HG03196 (cell line): ENCODE measurements around the gene IFNA6.

Experiments used
- ATAC-seq: cut with Tn5 transposase; IDR thresholded peaks from one replicate; pipeline ENCODE4 v1.9.1; 2021; ENCODE audit not compliant: unreplicated experiment

IFNA6 gene

GRCh38 chr9:21331676-21332402 lies 18.8 kb downstream of the IFNA6 start:
- ATAC-seq: no peak

- peak; percentile 76 for ATAC-seq
Observed at GRCh38 chr9:21326526-21327139, 24.1 kb downstream of the IFNA6 start.

DNA sequence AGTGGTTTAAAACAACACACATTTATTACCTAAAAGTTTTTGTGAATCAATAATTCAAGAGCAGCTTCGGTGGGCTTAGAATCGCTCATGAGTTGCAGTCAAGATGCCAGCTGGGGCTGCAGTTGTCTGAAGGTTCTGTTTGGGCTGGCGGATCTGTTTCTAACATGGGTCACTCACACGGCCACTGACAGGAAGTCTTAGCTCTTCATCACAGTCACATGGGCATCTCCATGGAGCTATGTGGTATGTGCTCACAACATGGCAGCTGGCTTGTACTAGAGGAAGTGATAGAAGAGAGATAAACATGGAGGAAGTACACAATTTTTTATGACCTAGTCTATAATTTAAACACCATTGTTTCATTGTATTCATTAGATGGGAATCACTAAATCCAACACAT lies 26.6 kb downstream of the IFNA6 start:
- ATAC-seq: no peak

DNA sequence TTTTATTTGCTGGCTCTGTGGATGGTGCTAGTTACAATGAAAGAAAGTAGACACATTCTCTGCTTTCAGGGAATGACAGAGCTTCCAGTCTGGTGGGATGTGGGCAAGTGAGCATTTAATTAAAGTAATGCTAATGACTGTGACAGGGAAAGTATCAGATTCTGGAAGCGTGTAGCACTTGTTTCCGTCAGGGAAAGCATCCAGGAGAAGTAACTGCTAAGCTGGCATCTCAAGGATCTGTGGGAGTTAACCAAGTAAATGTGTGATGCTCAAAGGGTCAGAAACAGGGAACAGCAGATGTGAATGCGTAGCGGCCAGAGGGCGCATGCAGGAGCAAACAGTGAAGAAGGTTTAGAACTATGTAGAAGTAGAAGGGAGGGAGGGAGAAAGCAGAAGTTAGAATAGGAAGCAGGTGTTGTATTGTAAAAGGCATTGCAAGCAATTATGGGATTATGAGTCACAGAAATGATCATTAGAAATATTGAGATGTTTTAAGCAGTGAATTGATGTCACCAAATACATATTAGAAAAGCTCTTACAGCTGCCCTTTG lies 27.7 kb downstream of the IFNA6 start:
- ATAC-seq: no peak

GRCh38 chr9:21320465-21320864 lies 30.2 kb downstream of the IFNA6 start:
- ATAC-seq: no peak

DNA sequence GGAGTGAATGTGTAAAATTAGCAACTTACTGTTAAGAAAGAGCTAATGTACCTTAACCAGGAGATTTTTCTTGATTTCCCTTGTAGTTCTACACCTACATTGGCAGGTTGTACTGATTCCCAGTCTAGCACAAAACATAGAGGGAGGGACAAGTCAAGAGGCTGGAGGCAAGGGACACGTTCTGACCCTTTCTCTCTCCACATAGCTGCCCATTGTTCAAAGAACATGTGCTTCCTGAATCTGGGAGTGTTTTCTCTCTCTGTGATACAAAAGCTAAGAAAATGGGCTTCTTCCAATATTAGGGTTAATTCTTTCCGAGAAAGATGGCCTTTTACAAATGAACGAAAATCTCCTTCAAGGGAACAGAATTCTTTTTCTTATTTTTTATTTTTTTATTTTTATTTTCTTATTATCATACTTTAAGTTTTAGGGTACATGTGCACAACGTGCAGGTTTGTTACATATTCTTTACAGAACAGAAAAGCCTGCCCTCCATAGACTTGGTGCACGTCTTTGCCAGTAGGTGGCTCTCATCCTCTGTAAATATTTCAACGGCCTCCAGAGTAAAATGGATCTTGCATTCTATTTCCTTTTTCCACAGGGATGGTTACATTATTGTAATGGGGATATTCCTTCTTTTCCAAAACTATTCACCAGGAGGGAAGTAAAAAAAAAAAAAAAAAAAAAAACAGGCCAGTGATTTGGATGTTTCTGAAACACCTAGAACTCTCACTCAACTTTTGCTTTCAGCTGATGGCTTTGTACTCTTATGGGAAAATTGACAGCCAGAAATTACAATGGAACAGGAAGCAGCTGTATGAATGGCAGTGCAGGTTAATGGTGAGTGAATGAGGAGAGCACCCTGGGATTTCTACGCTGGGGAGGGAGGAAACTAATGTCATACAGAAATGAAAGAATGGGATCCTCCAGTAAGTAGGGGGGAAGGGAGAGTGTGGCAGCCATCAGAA lies 32.4 kb downstream of the IFNA6 start:
- ATAC-seq: no peak

GRCh38 chr9:21316860-21317259 lies 33.8 kb downstream of the IFNA6 start:
- no peak for ATAC-seq

GRCh38 chr9:21316032-21316842 lies 34.5 kb downstream of the IFNA6 start:
- ATAC-seq: no peak

GRCh38 chr9:21314152-21314551 lies 36.5 kb downstream of the IFNA6 start:
- ATAC-seq: no peak

DNA sequence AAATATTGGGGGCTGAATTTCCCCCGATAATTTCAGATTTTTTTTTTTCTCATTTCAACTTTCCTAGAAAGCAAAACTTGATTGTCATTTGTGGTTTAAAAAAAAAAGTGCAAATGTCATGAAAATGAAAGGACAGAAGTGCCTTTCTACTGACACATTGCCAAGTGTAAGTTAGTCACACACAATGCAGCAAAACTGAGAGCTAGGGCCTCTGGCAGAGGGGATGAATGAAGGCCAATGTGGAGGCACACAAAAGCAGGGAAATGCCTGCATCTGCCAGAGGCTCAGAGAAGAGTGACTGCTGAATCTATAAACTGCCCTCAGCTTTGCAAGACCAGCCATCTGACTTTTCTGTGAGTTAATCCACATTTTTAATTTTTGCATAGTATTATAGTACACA lies 38.8 kb downstream of the IFNA6 start:
- ATAC-seq: no peak

DNA sequence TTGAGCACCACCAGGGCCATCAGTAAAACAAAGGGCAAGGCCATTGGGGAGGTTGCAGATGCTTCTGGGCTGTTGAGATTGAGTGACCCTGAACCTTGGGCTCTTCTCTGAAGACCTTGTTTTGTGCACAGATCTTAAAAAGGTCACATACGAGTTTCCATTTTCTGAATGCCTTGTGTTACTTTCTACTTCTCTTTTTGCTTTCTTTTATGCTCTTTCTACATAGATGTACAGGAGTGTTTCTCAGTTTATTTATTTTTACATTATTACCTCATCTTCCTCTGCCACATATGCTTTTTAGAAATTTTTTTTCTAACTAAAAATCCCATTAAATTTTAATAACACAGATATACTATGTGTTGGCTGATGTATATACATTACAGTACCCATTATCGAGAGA lies 45.5 kb downstream of the IFNA6 start, which contains the start of gene IFNA5:
IFNA5 (minus strand) TSS at position 101 of the 400 bp plus-strand sequence; CDS start at position 44, 57 bp downstream.
- no peak for ATAC-seq
